WTC11 (cell line): ENCODE results near the gene AMOTL1. TPM values are rescaled to one million over a fixed set of nuclear protein-coding genes. Genes with fewer than 3 reads are reported as not detected.

Experiments
- ATAC-seq: fragments of 200-7000 bp; cut with Tn5 transposase; 2 replicates; pipeline ENCODE4 v1.10.0; 2021; ENCODE audit warnings: mild to moderate bottlenecking, moderate library complexity
- CTCF ChIA-PET: fragments of 300-600 bp; sonication (Branson Sonifier 250); formaldehyde crosslinking; loops from one replicate; lab custom pipeline; 2021; ENCODE audit warnings: antibody characterized with exemption; lab: Charles Lee
- POLR2A ChIA-PET: fragments of 350-600 bp; sonication (Branson Sonifier 250); formaldehyde crosslinking; loops from one replicate; lab custom pipeline; 2021; ENCODE audit warnings: antibody characterized with exemption; lab: Charles Lee
- DNase-seq: peaks from one replicate; pipeline ENCODE4 v3.0.0; 2021; ENCODE audit warnings: low spot score
- H3K27ac Mint-ChIP-seq: 2 replicates; pipeline ENCODE4 v1.8.0; 2021; ENCODE audit warnings: mixed read lengths
- H3K27me3 Mint-ChIP-seq: 2 replicates; pipeline ENCODE4 v1.8.0; 2021; ENCODE audit warnings: low read depth, mild to moderate bottlenecking, moderate library complexity, mixed read lengths
- H3K36me3 Mint-ChIP-seq: 2 replicates; pipeline ENCODE4 v1.8.0; 2021; ENCODE audit warnings: mixed read lengths
- H3K4me1 Mint-ChIP-seq: 2 replicates; pipeline ENCODE4 v1.8.0; 2022; ENCODE audit warnings: mixed read lengths
- H3K4me3 Mint-ChIP-seq: 2 replicates; pipeline ENCODE4 v1.8.0; 2021; ENCODE audit warnings: mild to moderate bottlenecking, moderate library complexity, mixed read lengths
- H3K9me3 Mint-ChIP-seq: 2 replicates; pipeline ENCODE4 v1.8.0; 2021; ENCODE audit warnings: mixed read lengths
- CBFB ChIP-seq: sonication (generic); formaldehyde crosslinking; IDR thresholded peaks from 2 replicates; pipeline ENCODE4 v1.8.1; 2022; ENCODE audit warnings: mild to moderate bottlenecking, low read depth, missing genetic modification reagents
- CREB1 ChIP-seq: sonication (generic); formaldehyde crosslinking; IDR thresholded peaks from 2 replicates; pipeline ENCODE4 v1.8.0; 2023; ENCODE audit warnings: mild to moderate bottlenecking, missing genetic modification reagents
- ELF4 ChIP-seq: sonication (generic); formaldehyde crosslinking; IDR thresholded peaks from 2 replicates; pipeline ENCODE4 v1.8.1; 2022; ENCODE audit warnings: low read depth, mild to moderate bottlenecking, moderate library complexity, missing genetic modification reagents
- GABPB1 ChIP-seq: sonication (generic); formaldehyde crosslinking; IDR thresholded peaks from 2 replicates; pipeline ENCODE4 v1.8.1; 2023; ENCODE audit warnings: mild to moderate bottlenecking, missing genetic modification reagents
- GRHL2 ChIP-seq: fragments of 250-450 bp; sonication (Bioruptor Pico); IDR thresholded peaks from 2 replicates; pipeline ENCODE4 v1.8.0; 2022; ENCODE audit warnings: mild to moderate bottlenecking, moderate library complexity; ENCODE audit not compliant: insufficient replicate concordance, severe bottlenecking
- MYBL2 ChIP-seq: sonication (generic); formaldehyde crosslinking; IDR thresholded peaks from 2 replicates; pipeline ENCODE4 v1.8.1; 2023; ENCODE audit warnings: mild to moderate bottlenecking, moderate library complexity, missing genetic modification reagents
- NFATC4 ChIP-seq: fragments of 250-450 bp; sonication (Bioruptor Pico); IDR thresholded peaks from 2 replicates; pipeline ENCODE4 v1.9.0; 2021; ENCODE audit warnings: mild to moderate bottlenecking
- NFE2L1 ChIP-seq: sonication (generic); formaldehyde crosslinking; IDR thresholded peaks from 2 replicates; pipeline ENCODE4 v1.8.1; 2023; ENCODE audit warnings: missing genetic modification reagents
- NR3C1 ChIP-seq: sonication (generic); formaldehyde crosslinking; conservative IDR thresholded peaks from 2 replicates; pipeline ENCODE4 v1.8.1; 2023; ENCODE audit warnings: low read depth, mild to moderate bottlenecking, missing genetic modification reagents
- PRRX2 ChIP-seq: fragments of 250-450 bp; sonication (Bioruptor Pico); IDR thresholded peaks from 2 replicates; pipeline ENCODE4 v1.8.0; 2021; ENCODE audit warnings: mild to moderate bottlenecking
- RELA ChIP-seq: sonication (generic); formaldehyde crosslinking; IDR thresholded peaks from 2 replicates; pipeline ENCODE4 v1.8.1; 2022; ENCODE audit warnings: missing genetic modification reagents, mild to moderate bottlenecking, borderline replicate concordance
- SMAD3 ChIP-seq: sonication (generic); formaldehyde crosslinking; IDR thresholded peaks from 2 replicates; pipeline ENCODE4 v1.8.0; 2022; ENCODE audit warnings: missing genetic modification reagents, mild to moderate bottlenecking, borderline replicate concordance
- SMAD4 ChIP-seq: sonication (generic); formaldehyde crosslinking; IDR thresholded peaks from 2 replicates; pipeline ENCODE4 v1.8.0; 2022; ENCODE audit warnings: mild to moderate bottlenecking, missing genetic modification reagents
- TCF7 ChIP-seq: sonication (generic); formaldehyde crosslinking; IDR thresholded peaks from 2 replicates; pipeline ENCODE4 v1.8.0; 2022; ENCODE audit warnings: mild to moderate bottlenecking, low read depth, missing genetic modification reagents, moderate library complexity
- ZNF219 ChIP-seq: sonication (generic); formaldehyde crosslinking; IDR thresholded peaks from 2 replicates; pipeline ENCODE4 v1.8.0; 2023; ENCODE audit warnings: missing genetic modification reagents, mild to moderate bottlenecking, borderline replicate concordance
- ZNF232 ChIP-seq: sonication (generic); formaldehyde crosslinking; IDR thresholded peaks from 2 replicates; pipeline ENCODE4 v1.8.0; 2022; ENCODE audit warnings: mild to moderate bottlenecking, missing genetic modification reagents
- ZNF317 ChIP-seq: sonication (generic); formaldehyde crosslinking; IDR thresholded peaks from 2 replicates; pipeline ENCODE4 v1.8.1; 2023; ENCODE audit warnings: low read depth, mild to moderate bottlenecking, moderate library complexity, missing genetic modification reagents, borderline replicate concordance
- total RNA-seq: library from RNA; stranded (reverse); gene quantifications from 3 replicates; pipeline ENCODE4 v1.2.3, GENCODE V29; 2021
- TF ChIP-seq, protein P1 (sequence below): sonication (generic); formaldehyde crosslinking; conservative IDR thresholded peaks from 2 replicates; pipeline ENCODE4 v1.8.1; 2022; ENCODE audit warnings: mild to moderate bottlenecking, missing genetic modification reagents
- TF ChIP-seq, protein P2 (sequence below): sonication (generic); formaldehyde crosslinking; IDR thresholded peaks from 2 replicates; pipeline ENCODE4 v1.8.1; 2022; ENCODE audit warnings: low read depth, mild to moderate bottlenecking, moderate library complexity, missing genetic modification reagents, borderline replicate concordance
- TF ChIP-seq, protein P3 (sequence below): sonication (generic); formaldehyde crosslinking; IDR thresholded peaks from 2 replicates; pipeline ENCODE4 v1.8.0; 2022; ENCODE audit warnings: mild to moderate bottlenecking, missing genetic modification reagents
- TF ChIP-seq, protein P4 (sequence below): sonication (generic); formaldehyde crosslinking; IDR thresholded peaks from 2 replicates; pipeline ENCODE4 v1.8.1; 2023; ENCODE audit warnings: mild to moderate bottlenecking, missing genetic modification reagents, moderate library complexity
- TF ChIP-seq, protein P5 (sequence below): sonication (generic); formaldehyde crosslinking; IDR thresholded peaks from 2 replicates; pipeline ENCODE4 v1.8.1; 2022; ENCODE audit warnings: mild to moderate bottlenecking, moderate library complexity, missing genetic modification reagents
- TF ChIP-seq, protein P6 (sequence below): sonication (generic); formaldehyde crosslinking; IDR thresholded peaks from 2 replicates; pipeline ENCODE4 v1.8.0; 2023; ENCODE audit warnings: missing genetic modification reagents, mild to moderate bottlenecking, borderline replicate concordance

Gene AMOTL1
- total RNA-seq, 1 experiment from 2014 or later: 39.8 TPM

DNA sequence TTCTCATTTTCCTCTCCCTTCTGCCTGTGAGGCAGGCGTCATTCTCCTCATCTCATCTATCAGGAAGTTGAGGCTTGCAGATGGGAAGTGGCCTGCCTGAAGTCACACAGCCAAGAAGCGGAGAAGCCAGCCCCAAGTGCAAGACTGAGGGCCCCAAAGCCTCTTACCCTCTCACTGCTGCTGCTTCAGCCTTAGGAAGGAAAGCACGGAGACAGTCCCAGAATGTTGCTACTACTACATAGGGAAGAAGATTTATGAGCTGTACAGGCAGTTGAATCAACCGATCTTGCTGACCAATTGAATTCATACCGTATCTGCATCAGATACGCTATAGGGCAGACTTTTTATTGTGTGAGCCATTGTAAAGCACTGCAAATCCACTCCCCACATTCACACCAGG lies 116.2 kb downstream of the AMOTL1 start:
- CTCF ChIA-PET: interaction anchor here (2.3 kb wide), 1 partner anchor 13 kb away, joined by 7 read pairs; no protein-coding TSS in a partner anchor
- H3K9me3 Mint-ChIP-seq: peaks cover 34% of the 10 kb centered on the region

DNA sequence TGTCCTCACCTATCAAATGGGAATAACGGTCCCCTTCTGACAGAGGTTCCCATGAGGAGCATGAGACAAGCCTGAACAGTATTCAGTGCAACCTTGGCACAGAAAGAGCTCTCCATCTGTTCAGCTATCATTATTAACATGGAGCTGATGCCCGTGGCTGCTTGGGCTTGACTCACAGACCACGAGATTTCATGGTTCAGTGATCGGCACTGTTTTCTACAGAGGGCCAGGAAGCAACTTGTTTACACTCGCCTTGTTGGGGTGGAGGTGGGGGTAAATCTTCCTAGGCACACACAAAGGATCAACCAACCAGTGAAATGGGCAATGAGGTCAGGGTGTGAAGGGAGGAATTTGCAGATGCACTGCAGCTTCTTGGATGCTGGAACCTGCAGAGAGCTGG lies 117.0 kb downstream of the AMOTL1 start:
- ChIA-PET POLR2A (no interaction called here), CTCF (interaction anchor here (2.3 kb wide), 1 partner anchor 12 kb away, joined by 7 read pairs; no protein-coding TSS in a partner anchor)
- no peaks in the 10 kb centered on the region; the same call in 1 of the 2 replicates for H3K27me3 Mint-ChIP-seq
- H3K4me1 Mint-ChIP-seq: peaks cover 6% of the 10 kb centered on the region; the same call in 1 of the 2 replicates
- TF ChIP-seq MYBL2 (CRISPR knock-in tag): no peak
- TF ChIP-seq ZNF219 (CRISPR knock-in tag): no peak
- TF ChIP-seq NFE2L1 (CRISPR knock-in tag): no peak
- TF ChIP-seq ZNF317: no peak
- no peak overlapping the region for H3K27ac Mint-ChIP-seq
- peaks cover 34% of the 10 kb centered on the region for H3K9me3 Mint-ChIP-seq
- no peak for DNase-seq
- no peak for ATAC-seq
- H3K4me3 Mint-ChIP-seq: no peak overlapping the region
- peaks cover 16% of the 10 kb centered on the region for H3K36me3 Mint-ChIP-seq

More for the DNA sequence above, 116.2 kb downstream of the AMOTL1 start:
- DNase-seq: no peak
- Mint-ChIP-seq H3K27me3 (no peaks in the 10 kb centered on the region; the same call in 1 of the 2 replicates), H3K27ac (no peak overlapping the region), H3K36me3 (peaks cover 19% of the 10 kb centered on the region), H3K4me3 (no peak overlapping the region), H3K4me1 (peaks cover 6% of the 10 kb centered on the region; the same call in 1 of the 2 replicates)
- POLR2A ChIA-PET: no interaction called here
- TF ChIP-seq PRRX2 (CRISPR knock-in tag) (no peak), TCF7 (CRISPR knock-in tag) (no peak), CREB1 (no peak), RELA (no peak), NR3C1 (CRISPR knock-in tag) (no peak), ELF4 (no peak), CBFB (CRISPR knock-in tag) (no peak), ZNF232 (CRISPR knock-in tag) (no peak), NFATC4 (no peak), SMAD3 (no peak), GABPB1 (no peak), SMAD4 (no peak), GRHL2 (CRISPR knock-in tag) (no peak)
- TF ChIP-seq, protein P1, sequence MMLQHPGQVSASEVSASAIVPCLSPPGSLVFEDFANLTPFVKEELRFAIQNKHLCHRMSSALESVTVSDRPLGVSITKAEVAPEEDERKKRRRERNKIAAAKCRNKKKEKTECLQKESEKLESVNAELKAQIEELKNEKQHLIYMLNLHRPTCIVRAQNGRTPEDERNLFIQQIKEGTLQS: no peak
- TF ChIP-seq, protein P2, sequence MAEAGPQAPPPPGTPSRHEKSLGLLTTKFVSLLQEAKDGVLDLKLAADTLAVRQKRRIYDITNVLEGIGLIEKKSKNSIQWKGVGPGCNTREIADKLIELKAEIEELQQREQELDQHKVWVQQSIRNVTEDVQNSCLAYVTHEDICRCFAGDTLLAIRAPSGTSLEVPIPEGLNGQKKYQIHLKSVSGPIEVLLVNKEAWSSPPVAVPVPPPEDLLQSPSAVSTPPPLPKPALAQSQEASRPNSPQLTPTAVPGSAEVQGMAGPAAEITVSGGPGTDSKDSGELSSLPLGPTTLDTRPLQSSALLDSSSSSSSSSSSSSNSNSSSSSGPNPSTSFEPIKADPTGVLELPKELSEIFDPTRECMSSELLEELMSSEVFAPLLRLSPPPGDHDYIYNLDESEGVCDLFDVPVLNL (CRISPR knock-in tag): no peak
- TF ChIP-seq, protein P3, sequence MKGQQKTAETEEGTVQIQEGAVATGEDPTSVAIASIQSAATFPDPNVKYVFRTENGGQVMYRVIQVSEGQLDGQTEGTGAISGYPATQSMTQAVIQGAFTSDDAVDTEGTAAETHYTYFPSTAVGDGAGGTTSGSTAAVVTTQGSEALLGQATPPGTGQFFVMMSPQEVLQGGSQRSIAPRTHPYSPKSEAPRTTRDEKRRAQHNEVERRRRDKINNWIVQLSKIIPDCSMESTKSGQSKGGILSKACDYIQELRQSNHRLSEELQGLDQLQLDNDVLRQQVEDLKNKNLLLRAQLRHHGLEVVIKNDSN (CRISPR knock-in tag): no peak
- TF ChIP-seq, protein P4, sequence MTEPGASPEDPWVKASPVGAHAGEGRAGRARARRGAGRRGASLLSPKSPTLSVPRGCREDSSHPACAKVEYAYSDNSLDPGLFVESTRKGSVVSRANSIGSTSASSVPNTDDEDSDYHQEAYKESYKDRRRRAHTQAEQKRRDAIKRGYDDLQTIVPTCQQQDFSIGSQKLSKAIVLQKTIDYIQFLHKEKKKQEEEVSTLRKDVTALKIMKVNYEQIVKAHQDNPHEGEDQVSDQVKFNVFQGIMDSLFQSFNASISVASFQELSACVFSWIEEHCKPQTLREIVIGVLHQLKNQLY (CRISPR knock-in tag): no peak
- TF ChIP-seq, protein P5, sequence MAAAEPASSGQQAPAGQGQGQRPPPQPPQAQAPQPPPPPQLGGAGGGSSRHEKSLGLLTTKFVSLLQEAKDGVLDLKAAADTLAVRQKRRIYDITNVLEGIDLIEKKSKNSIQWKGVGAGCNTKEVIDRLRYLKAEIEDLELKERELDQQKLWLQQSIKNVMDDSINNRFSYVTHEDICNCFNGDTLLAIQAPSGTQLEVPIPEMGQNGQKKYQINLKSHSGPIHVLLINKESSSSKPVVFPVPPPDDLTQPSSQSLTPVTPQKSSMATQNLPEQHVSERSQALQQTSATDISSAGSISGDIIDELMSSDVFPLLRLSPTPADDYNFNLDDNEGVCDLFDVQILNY (CRISPR knock-in tag): no peak
- TF ChIP-seq, protein P6, sequence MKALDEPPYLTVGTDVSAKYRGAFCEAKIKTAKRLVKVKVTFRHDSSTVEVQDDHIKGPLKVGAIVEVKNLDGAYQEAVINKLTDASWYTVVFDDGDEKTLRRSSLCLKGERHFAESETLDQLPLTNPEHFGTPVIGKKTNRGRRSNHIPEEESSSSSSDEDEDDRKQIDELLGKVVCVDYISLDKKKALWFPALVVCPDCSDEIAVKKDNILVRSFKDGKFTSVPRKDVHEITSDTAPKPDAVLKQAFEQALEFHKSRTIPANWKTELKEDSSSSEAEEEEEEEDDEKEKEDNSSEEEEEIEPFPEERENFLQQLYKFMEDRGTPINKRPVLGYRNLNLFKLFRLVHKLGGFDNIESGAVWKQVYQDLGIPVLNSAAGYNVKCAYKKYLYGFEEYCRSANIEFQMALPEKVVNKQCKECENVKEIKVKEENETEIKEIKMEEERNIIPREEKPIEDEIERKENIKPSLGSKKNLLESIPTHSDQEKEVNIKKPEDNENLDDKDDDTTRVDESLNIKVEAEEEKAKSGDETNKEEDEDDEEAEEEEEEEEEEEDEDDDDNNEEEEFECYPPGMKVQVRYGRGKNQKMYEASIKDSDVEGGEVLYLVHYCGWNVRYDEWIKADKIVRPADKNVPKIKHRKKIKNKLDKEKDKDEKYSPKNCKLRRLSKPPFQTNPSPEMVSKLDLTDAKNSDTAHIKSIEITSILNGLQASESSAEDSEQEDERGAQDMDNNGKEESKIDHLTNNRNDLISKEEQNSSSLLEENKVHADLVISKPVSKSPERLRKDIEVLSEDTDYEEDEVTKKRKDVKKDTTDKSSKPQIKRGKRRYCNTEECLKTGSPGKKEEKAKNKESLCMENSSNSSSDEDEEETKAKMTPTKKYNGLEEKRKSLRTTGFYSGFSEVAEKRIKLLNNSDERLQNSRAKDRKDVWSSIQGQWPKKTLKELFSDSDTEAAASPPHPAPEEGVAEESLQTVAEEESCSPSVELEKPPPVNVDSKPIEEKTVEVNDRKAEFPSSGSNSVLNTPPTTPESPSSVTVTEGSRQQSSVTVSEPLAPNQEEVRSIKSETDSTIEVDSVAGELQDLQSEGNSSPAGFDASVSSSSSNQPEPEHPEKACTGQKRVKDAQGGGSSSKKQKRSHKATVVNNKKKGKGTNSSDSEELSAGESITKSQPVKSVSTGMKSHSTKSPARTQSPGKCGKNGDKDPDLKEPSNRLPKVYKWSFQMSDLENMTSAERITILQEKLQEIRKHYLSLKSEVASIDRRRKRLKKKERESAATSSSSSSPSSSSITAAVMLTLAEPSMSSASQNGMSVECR (CRISPR knock-in tag): no peak
- ATAC-seq: no peak
